COR-L47 (cell line): ENCODE data around the gene PCDHB9.
A peak's percentile ranks its signal among the peaks of the same experiment; 100 is the strongest.
"Not testable (repeated sequence)": the region's sequence is repeated elsewhere in the genome, so short reads cannot be mapped to it uniquely, and the experiment has no call there.

Experiments used
- DNase-seq: peaks from one replicate; lab custom pipeline; 2025; lab: John Stamatoyannopoulos, UW

Gene PCDHB9

GRCh38 chr5:141186897-141187512, at the start of gene PCDHB9:
Gene PCDHB9 (plus strand): TSS chr5:141187161. CDS start chr5:141187319, 158 bp downstream.
- peak; percentile 63 for DNase-seq

GRCh38 chr5:141137346-141137745, 49.6 kb upstream of the PCDHB9 start:
- not testable (repeated sequence) for DNase-seq

GRCh38 chr5:141149812-141150211, 37.1 kb upstream of the PCDHB9 start, which contains the start of gene PCDHB6:
Gene PCDHB6 (plus strand): TSS chr5:141150057. CDS start chr5:141150258, 201 bp downstream.
- peak; percentile 28 for DNase-seq

GRCh38 chr5:141150224-141150992, 36.6 kb upstream of the PCDHB9 start:
- no peak for DNase-seq

GRCh38 chr5:141150993-141151325, 36.0 kb upstream of the PCDHB9 start:
- DNase-seq, result no peak

GRCh38 chr5:141151632-141152031, 35.3 kb upstream of the PCDHB9 start:
- not testable (repeated sequence) for DNase-seq

- DNase-seq, result not testable (repeated sequence)
Observed at GRCh38 chr5:141152096-141152495, 34.9 kb upstream of the PCDHB9 start.

GRCh38 chr5:141155540-141156374, 31.2 kb upstream of the PCDHB9 start:
- DNase-seq, result no peak

- not testable (repeated sequence) for DNase-seq
Observed at GRCh38 chr5:141157356-141157755, 29.6 kb upstream of the PCDHB9 start.

- not testable (repeated sequence) for DNase-seq
Observed at GRCh38 chr5:141157901-141158300, 29.1 kb upstream of the PCDHB9 start.

- DNase-seq, result peak; percentile 12
Observed at GRCh38 chr5:141172381-141173204, 14.4 kb upstream of the PCDHB9 start, which contains the start of gene PCDHB7. Gene PCDHB7 (plus strand): TSS chr5:141172644. CDS start chr5:141172836, 192 bp downstream.

GRCh38 chr5:141174291-141175104, 12.5 kb upstream of the PCDHB9 start:
- DNase-seq, result not testable (repeated sequence)

GRCh38 chr5:141175933-141176332, 11.0 kb upstream of the PCDHB9 start:
- no peak for DNase-seq

GRCh38 chr5:141177577-141178191, 9.3 kb upstream of the PCDHB9 start, which contains the start of gene PCDHB8:
Gene PCDHB8 (plus strand): TSS chr5:141177790. CDS start chr5:141178035, 245 bp downstream.
- peak; percentile 45 for DNase-seq

- DNase-seq, result not testable (repeated sequence)
Observed at GRCh38 chr5:141179371-141179770, 7.6 kb upstream of the PCDHB9 start.

- not testable (repeated sequence) for DNase-seq
Observed at GRCh38 chr5:141179876-141180275, 7.1 kb upstream of the PCDHB9 start.

- no peak for DNase-seq
Observed at GRCh38 chr5:141180313-141180712, 6.6 kb upstream of the PCDHB9 start.

- peak; percentile 28 for DNase-seq
Observed at GRCh38 chr5:141182248-141182647, 4.7 kb upstream of the PCDHB9 start, which contains the start of gene PCDHB16. Gene PCDHB16 (plus strand): TSS chr5:141182387. CDS start chr5:141182560, 173 bp downstream.

GRCh38 chr5:141184117-141184855, 2.7 kb upstream of the PCDHB9 start:
- not testable (repeated sequence) for DNase-seq
